ENCODE measurements around the gene CACNA1S. TPM values are rescaled to one million over a fixed set of nuclear protein-coding genes. Genes with fewer than 3 reads are reported as not detected.
A peak's percentile ranks its signal among the peaks of the same experiment; 100 is the strongest.

CACNA1S gene
- total and polyA plus RNA-seq, 2 of the 4 experiments (the other 2 are of a cell fraction), result not detected

DNA sequence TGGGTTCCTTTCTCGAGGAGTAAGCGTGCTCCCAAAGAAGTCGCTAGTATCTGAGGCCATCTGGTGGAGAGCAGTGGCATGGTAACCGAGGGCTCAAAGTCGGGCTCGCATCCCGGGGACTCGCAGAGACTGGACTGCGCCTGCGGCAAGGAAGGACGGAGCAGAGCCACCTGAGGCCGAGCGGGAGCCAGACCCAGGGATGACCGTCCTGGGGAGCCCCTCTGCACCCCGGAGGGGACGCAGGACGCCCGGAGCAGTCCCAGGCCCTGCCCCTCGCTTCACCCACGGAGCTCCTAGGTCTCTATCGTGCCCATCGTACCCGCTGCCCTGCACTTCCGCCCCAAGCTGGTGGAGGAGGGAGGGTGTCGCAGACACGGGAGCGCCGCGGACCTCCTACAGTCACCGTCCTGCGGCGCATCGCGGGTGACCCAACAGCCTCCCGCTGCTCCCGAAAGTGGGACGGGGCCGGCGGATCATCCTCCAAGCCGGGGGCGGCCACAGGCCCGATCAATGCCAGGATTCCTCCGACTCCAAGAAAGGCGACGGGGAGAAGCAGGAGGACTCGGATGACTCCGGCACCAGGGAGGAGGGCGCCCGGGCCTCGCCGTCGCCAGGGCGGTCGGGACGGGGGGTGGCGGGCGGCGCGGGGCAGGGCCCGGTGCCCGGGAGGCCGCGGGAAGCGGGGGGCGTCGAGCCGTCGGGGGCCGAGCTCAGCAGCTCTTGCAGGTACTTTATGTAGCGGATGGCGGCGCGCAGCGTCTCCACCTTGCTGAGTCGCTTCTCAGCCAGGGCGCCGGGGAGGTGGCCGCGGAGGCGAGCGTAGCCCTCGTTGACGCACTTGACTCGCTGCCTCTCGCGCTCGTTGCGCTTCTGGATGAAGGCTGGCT lies 2.3 kb upstream of the CACNA1S start:
- BruUV-seq (replicated peaks), result no TSS peak
- no peak overlapping the region for H2AK5ac ChIP-seq (ENCODE audit: low read depth, low read length)
- dilution Hi-C loops (cut with HindIII; ENCODE audit: low sequenced_read_pairs, unreplicated experiment) (no loop called here), intact Hi-C loops (cut with micrococcal nuclease) (loop anchor here (1.0 to 2.0 kb wide), 3 partner anchors 28 to 492 kb away; no protein-coding TSS in a partner anchor), in situ Hi-C loops (cut with MboI; ENCODE audit: low sequenced_read_pairs) (no loop called here)
- peaks cover 54% of the 10 kb centered on the region for H3K27me3 ChIP-seq (ENCODE audit: control insufficient read depth, insufficient read depth, low read length)
- no peak overlapping the region for H3K56ac ChIP-seq (ENCODE audit: extremely low read depth, insufficient read depth, low read length)
- H3K79me1 ChIP-seq (ENCODE audit: low read depth in 1 of 2, low read length in 2 of 2), result no peaks in the 10 kb centered on the region
- H3K23ac ChIP-seq (ENCODE audit: low read depth, low read length), result no peak overlapping the region
- H3K18ac ChIP-seq (ENCODE audit: low read depth, low read length), result no peak overlapping the region
- peak overlapping the region; percentile 94 for H2AK9ac ChIP-seq (replicated peaks; ENCODE audit: low read depth, low read length, poor library complexity)
- DNase-seq (peak; percentile 89), ATAC-seq (ENCODE audit: low read depth) (peak; percentile 99)
- 6% methylated on average over 37 of the region's 88 CpGs; no CpG with 5 or more reads in 1 of the 2 experiments for WGBS, 2 experiments (ENCODE audit: extremely low coverage in 2 of 2, insufficient read length in 1 of 2)
- ChIA-PET CTCF (interaction anchor here (0.6 to 2.6 kb wide), 4 partner anchors 11 to 1085 kb away, joined by 3 to 7 read pairs (median 3); no protein-coding TSS in a partner anchor), POLR2A (ENCODE audit: unreplicated experiment) (no interaction called here)
- H3K9ac ChIP-seq (ENCODE audit: low read depth, low read length), result peak overlapping the region; percentile 34
- H4K91ac ChIP-seq (ENCODE audit: insufficient read depth, low read depth, low read length), result 0 out of 2 replicates have a peak overlapping the region, but pooled peaks have one; percentile 5
- no peaks in the 10 kb centered on the region for H3K36me3 ChIP-seq (ENCODE audit: control insufficient read depth, insufficient read depth, low read length)
- H2BK20ac ChIP-seq (ENCODE audit: low read depth, low read length), result no peak overlapping the region
- peak overlapping the region; percentile 27 to 78; a peak in 1 of 4 replicates for H4K8ac ChIP-seq (ENCODE audit: low read depth in 2 of 2, low read length in 2 of 2)
- peak overlapping the region; percentile 67 for H3K4me3 ChIP-seq (ENCODE audit: insufficient read depth, low read depth, low read length)
- H3K4me1 ChIP-seq (ENCODE audit: control insufficient read depth, insufficient read depth, low read length), result peaks cover 2% of the 10 kb centered on the region; the same call in 1 of the 2 replicates
- H2BK5ac ChIP-seq (ENCODE audit: low read depth, low read length, poor library complexity, severe bottlenecking), result no peak overlapping the region
- peak overlapping the region; percentile 81 for H3K4me2 ChIP-seq (ENCODE audit: low read depth, low read length)
- H3K9me3 ChIP-seq (ENCODE audit: control insufficient read depth, insufficient read depth, low read length), result no peaks in the 10 kb centered on the region
- no peak overlapping the region for H3K14ac ChIP-seq (replicated peaks; ENCODE audit: low read depth, low read length)
- no peak overlapping the region; the same call in 1 of the 2 replicates for H3K27ac ChIP-seq (ENCODE audit: insufficient read depth, low read length)
- no peak overlapping the region for H4K5ac ChIP-seq (ENCODE audit: low read depth, low read length)
- H3K4ac ChIP-seq (ENCODE audit: low read depth, low read length), result no peak overlapping the region
- no peak for TF ChIP-seq CEBPB (IDR thresholded peaks at IDR 0.05; ENCODE audit: low read depth, low read length)
- TF ChIP-seq SMC3 (IDR thresholded peaks at IDR 0.05; ENCODE audit: low read depth, low read length), result peak; percentile 90
- no peak for TF ChIP-seq MXI1 (IDR thresholded peaks at IDR 0.05; ENCODE audit: borderline replicate concordance, low read depth, low read length)
- TF ChIP-seq, protein P1, sequence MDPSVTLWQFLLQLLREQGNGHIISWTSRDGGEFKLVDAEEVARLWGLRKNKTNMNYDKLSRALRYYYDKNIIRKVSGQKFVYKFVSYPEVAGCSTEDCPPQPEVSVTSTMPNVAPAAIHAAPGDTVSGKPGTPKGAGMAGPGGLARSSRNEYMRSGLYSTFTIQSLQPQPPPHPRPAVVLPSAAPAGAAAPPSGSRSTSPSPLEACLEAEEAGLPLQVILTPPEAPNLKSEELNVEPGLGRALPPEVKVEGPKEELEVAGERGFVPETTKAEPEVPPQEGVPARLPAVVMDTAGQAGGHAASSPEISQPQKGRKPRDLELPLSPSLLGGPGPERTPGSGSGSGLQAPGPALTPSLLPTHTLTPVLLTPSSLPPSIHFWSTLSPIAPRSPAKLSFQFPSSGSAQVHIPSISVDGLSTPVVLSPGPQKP (IDR thresholded peaks at IDR 0.05; ENCODE audit: borderline replicate concordance, low read depth, low read length), result no peak
- no peak for TF ChIP-seq CHD1 (IDR thresholded peaks at IDR 0.05; ENCODE audit: low read depth, low read length)
- 0 out of 2 replicates have a peak, but pooled peaks have one; percentile 9 for TF ChIP-seq BHLHE40 (IDR thresholded peaks at IDR 0.05; ENCODE audit: low read depth, low read length)
- TF ChIP-seq, protein P2, sequence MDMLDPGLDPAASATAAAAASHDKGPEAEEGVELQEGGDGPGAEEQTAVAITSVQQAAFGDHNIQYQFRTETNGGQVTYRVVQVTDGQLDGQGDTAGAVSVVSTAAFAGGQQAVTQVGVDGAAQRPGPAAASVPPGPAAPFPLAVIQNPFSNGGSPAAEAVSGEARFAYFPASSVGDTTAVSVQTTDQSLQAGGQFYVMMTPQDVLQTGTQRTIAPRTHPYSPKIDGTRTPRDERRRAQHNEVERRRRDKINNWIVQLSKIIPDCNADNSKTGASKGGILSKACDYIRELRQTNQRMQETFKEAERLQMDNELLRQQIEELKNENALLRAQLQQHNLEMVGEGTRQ (IDR thresholded peaks at IDR 0.05; ENCODE audit: low read depth, low read length), result no peak
- TF ChIP-seq, protein P3, sequence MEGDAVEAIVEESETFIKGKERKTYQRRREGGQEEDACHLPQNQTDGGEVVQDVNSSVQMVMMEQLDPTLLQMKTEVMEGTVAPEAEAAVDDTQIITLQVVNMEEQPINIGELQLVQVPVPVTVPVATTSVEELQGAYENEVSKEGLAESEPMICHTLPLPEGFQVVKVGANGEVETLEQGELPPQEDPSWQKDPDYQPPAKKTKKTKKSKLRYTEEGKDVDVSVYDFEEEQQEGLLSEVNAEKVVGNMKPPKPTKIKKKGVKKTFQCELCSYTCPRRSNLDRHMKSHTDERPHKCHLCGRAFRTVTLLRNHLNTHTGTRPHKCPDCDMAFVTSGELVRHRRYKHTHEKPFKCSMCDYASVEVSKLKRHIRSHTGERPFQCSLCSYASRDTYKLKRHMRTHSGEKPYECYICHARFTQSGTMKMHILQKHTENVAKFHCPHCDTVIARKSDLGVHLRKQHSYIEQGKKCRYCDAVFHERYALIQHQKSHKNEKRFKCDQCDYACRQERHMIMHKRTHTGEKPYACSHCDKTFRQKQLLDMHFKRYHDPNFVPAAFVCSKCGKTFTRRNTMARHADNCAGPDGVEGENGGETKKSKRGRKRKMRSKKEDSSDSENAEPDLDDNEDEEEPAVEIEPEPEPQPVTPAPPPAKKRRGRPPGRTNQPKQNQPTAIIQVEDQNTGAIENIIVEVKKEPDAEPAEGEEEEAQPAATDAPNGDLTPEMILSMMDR (conservative IDR thresholded peaks at IDR 0.05; ENCODE audit: low read depth, low read length), result peak; percentile 88
- TF ChIP-seq MAZ (IDR thresholded peaks at IDR 0.05; ENCODE audit: borderline replicate concordance, low read depth, low read length), result peak; percentile 53; the same call in 1 of the 2 replicates
- TF ChIP-seq FOS (IDR thresholded peaks at IDR 0.05; ENCODE audit: low read depth, low read length), result no peak
- TF ChIP-seq RAD21 (IDR thresholded peaks at IDR 0.05; ENCODE audit: low read length), result peak; percentile 87
- no peak for TF ChIP-seq POLR2A (IDR thresholded peaks at IDR 0.05; ENCODE audit: low read depth, low read length)
- TF ChIP-seq RFX5 (IDR thresholded peaks at IDR 0.05; ENCODE audit: low read depth, low read length), result no peak
- peak overlapping the region; percentile 21; the same call in 1 of the 2 replicates for H2BK120ac ChIP-seq (ENCODE audit: low read depth, low read length)
- H4K20me1 ChIP-seq (ENCODE audit: insufficient read depth, low read length), result no peaks in the 10 kb centered on the region
- H2BK15ac ChIP-seq (ENCODE audit: low read depth, low read length), result no peak overlapping the region
- peak overlapping the region; percentile 99 for H2AFZ ChIP-seq (replicated peaks; ENCODE audit: low read length, poor library complexity)
- no peaks in the 10 kb centered on the region for H3K9me1 ChIP-seq (ENCODE audit: insufficient read depth, low read length)

Data from IMR-90 (cell line).